ENCODE data around the gene ZMYND15. TPM values are rescaled to one million over a fixed set of nuclear protein-coding genes. Genes with fewer than 3 reads are reported as not detected.

The ZMYND15 gene
- total RNA-seq, 1 donor from 2014 or later = not detected

- Histone ChIP-seq H3K27me3 (no peaks in the 10 kb centered on the region), H3K9me3 (no peaks in the 10 kb centered on the region), H3K36me3 (peaks cover 0 to 25% of the 10 kb centered on the region in 2 donors), H3K4me3 (no peak overlapping the region), H3K27ac (no peak overlapping the region), H3K4me1 (peaks cover 0 to 5% of the 10 kb centered on the region in 2 donors)
- DNase-seq (ENCODE audit: low spot score in 2 of 2) = no peak
- intact Hi-C loops (cut with DNase I) = no loop called here
- TF ChIP-seq CTCF (IDR thresholded peaks at IDR 0.05) = no peak
Measured at GRCh38 chr17:4715063-4715744, 24.4 kb upstream of the ZMYND15 start.

DNA sequence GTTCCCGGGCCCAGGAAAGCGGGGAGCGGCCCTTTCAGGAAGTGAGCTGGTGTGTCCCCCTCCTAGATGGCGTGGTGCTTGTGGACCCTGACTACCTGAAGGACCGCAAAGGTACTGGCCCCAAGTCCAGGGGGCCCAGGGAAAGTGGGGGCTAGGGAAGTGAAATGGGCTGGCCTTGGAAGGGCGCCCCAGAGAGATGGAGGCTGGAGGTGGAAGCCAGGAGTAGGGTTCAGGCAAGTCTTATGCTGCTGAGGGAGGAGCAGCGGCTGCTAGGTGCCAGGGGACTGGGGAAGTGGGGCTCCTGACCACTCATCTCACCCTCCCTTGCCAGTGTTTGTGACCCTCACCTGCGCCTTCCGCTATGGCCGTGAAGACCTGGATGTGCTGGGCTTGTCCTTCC, 23.6 kb upstream of the ZMYND15 start:
- no peak overlapping the region for H3K4me3 ChIP-seq
- no peak for TF ChIP-seq CTCF (IDR thresholded peaks at IDR 0.05)
- no peak overlapping the region for H3K27ac ChIP-seq
- no peaks in the 10 kb centered on the region for H3K27me3 ChIP-seq
- H3K36me3 ChIP-seq = peaks cover 0 to 25% of the 10 kb centered on the region in 2 donors
- no peaks in the 10 kb centered on the region for H3K9me3 ChIP-seq
- intact Hi-C loops (cut with DNase I) = no loop called here
- no peak for DNase-seq (ENCODE audit: low spot score in 2 of 2)
- peaks cover 0 to 3% of the 10 kb centered on the region in 2 donors for H3K4me1 ChIP-seq

DNA sequence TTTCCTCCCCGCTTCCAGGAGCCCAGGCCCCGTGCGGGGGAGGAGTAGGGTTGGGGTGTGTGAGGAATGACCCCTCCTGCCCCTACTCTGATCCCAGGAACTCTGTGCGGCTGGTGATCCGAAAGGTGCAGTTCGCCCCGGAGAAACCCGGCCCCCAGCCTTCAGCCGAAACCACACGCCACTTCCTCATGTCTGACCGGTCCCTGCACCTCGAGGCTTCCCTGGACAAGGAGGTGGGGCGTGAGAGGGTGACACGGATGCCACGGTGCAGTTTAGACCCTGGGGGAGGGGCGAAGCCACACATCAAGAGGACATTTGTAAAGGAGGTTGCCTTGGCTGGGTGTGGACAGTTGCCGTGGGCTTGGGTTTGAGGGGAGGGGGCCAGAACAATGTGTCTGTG, 21.8 kb upstream of the ZMYND15 start:
- Histone ChIP-seq H3K9me3 (no peaks in the 10 kb centered on the region), H3K27ac (no peak overlapping the region), H3K36me3 (peaks cover 0 to 25% of the 10 kb centered on the region in 2 donors), H3K4me3 (no peak overlapping the region), H3K4me1 (peaks cover 0 to 3% of the 10 kb centered on the region in 2 donors), H3K27me3 (no peaks in the 10 kb centered on the region)
- TF ChIP-seq CTCF (IDR thresholded peaks at IDR 0.05) = no peak
- intact Hi-C loops (cut with DNase I) = no loop called here
- DNase-seq (ENCODE audit: low spot score in 2 of 2) = no peak

GRCh38 chr17:4718276-4718675, 21.4 kb upstream of the ZMYND15 start:
- Histone ChIP-seq H3K4me3 (no peak overlapping the region), H3K36me3 (peaks cover 0 to 25% of the 10 kb centered on the region in 2 donors), H3K27me3 (no peaks in the 10 kb centered on the region), H3K9me3 (no peaks in the 10 kb centered on the region), H3K27ac (no peak overlapping the region), H3K4me1 (peaks cover 0 to 3% of the 10 kb centered on the region in 2 donors)
- no peak for TF ChIP-seq CTCF (IDR thresholded peaks at IDR 0.05)
- DNase-seq (ENCODE audit: low spot score in 2 of 2) = no peak
- intact Hi-C loops (cut with DNase I) = no loop called here

DNA sequence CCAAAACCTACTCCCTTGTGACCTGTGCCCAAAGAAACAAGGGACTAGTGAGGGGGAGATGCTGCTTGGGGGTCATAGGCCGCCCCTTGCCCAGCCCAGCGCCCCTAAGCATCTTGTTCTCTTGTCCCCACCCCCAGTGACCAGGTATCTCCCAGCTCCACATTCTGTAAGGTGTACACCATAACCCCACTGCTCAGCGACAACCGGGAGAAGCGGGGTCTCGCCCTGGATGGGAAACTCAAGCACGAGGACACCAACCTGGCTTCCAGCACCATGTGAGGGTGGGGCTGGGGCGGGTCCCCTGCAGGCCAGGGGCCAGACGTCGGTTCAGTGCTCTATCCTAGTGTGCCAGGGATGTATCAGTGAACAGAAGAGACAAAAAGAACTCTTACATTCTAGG, 20.5 kb upstream of the ZMYND15 start:
- Histone ChIP-seq H3K9me3 (no peaks in the 10 kb centered on the region), H3K4me1 (peaks cover 0 to 3% of the 10 kb centered on the region in 2 donors), H3K4me3 (no peak overlapping the region), H3K27me3 (no peaks in the 10 kb centered on the region), H3K36me3 (peaks cover 0 to 25% of the 10 kb centered on the region in 2 donors), H3K27ac (no peak overlapping the region)
- no peak for DNase-seq (ENCODE audit: low spot score in 2 of 2)
- TF ChIP-seq CTCF (IDR thresholded peaks at IDR 0.05) = no peak
- intact Hi-C loops (cut with DNase I) = no loop called here
